Erythroblast (primary cell): ENCODE data around the gene PTH1R.

Experiments used
- GATA1 ChIP-seq: IDR thresholded peaks from 2 replicates; pipeline ENCODE4 v1.6.1; 2011; ENCODE audit warnings: low read depth, mild to moderate bottlenecking, control low read depth, low read length, moderate library complexity
- POLR2A ChIP-seq: IDR thresholded peaks from 2 replicates; pipeline ENCODE4 v1.6.1; 2011; ENCODE audit warnings: mild to moderate bottlenecking, low read length

- no peak for TF ChIP-seq POLR2A
- no peak for TF ChIP-seq GATA1
Observed at GRCh38 chr3:46844397-46844796, 33.1 kb upstream of the PTH1R start.
